Muscle of back (tissue), 11 donors: ENCODE results near the gene FRMD4A. TPM values are rescaled to one million over a fixed set of nuclear protein-coding genes. Genes with fewer than 3 reads are reported as not detected.
A peak's percentile ranks its signal among the peaks of the same experiment; 100 is the strongest.

Experiments
- DNase-seq, 3 donors: peaks; one replicate each; pipeline versions ENCODE4 v3.0.0 to v3.0.0-alpha.2; 2013
- polyA plus RNA-seq, 10 donors: library from polyadenylated mRNA; unstranded; fragments of 120-200 nt; gene quantifications; one replicate each; pipeline ENCODE4 v1.2.1, GENCODE V29; 2013; ENCODE audit not compliant: insufficient read length in 10 of 10

FRMD4A gene
- polyA plus RNA-seq, 10 donors, result 35.0 to 51.7 (median 38.3) TPM

GRCh38 chr10:14022052-14022451, 308.7 kb downstream of the FRMD4A start:
- DNase-seq, result no peak

- no peak for DNase-seq
Measured at GRCh38 chr10:14020037-14020664, 310.6 kb downstream of the FRMD4A start.

- DNase-seq, result peak; percentile 53 to 80 (median 60)
Measured at GRCh38 chr10:14017467-14017866, 313.3 kb downstream of the FRMD4A start.

DNA sequence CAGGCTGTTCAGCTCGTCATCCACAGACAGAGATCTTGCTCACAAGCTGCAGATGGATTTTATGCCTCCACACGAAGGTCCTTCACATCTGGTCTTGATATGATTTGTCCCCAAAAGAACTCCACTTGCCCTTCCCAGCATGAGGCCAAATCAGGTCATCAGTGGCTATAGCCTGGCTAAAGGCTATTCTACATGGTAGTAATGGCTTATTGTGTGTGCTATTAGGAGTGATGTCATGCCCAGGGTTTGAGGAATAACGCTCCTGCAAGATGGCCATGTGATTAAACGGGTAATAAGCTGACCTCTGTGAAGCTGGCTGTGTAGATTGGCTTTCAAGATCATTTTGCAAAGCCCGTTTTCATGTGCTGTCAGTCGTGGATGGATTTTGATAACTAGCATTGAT, 313.8 kb downstream of the FRMD4A start:
- DNase-seq, result peak in 1 of 3 donors; percentile 57

GRCh38 chr10:14016011-14016536, 314.6 kb downstream of the FRMD4A start:
- peak; percentile 46 to 84 (median 69) for DNase-seq

- no peak for DNase-seq
Measured at GRCh38 chr10:14014423-14014822, 316.3 kb downstream of the FRMD4A start.

GRCh38 chr10:14010769-14011574, 319.8 kb downstream of the FRMD4A start:
- peak in 1 of 3 donors; percentile 54 for DNase-seq

DNA sequence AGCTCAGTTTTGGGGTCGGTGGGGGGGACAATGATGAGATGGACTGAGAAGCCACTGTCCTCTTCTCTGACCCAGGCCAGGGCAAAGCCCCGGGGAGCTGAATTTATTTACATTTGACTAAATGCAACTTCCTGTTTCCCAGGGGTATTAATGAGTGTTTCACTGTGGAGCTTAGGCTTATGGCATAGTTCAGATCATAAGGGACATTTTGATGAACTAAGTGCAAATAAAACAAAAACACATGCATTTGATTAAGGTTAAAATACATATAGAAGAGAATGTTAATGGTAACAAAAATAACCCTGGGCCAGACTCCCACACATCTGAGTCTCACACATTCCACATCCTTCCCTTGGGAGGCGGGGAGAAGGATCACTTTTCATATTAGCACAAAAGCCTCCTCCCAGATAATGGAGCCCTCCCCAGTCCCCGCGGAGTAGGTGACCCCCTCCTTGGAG, 320.6 kb downstream of the FRMD4A start:
- DNase-seq, result peak in 2 of 3 donors; percentile 83 to 86

- peak; percentile 77 to 90 (median 81) for DNase-seq
Measured at GRCh38 chr10:14009371-14010100, 321.2 kb downstream of the FRMD4A start.

DNA sequence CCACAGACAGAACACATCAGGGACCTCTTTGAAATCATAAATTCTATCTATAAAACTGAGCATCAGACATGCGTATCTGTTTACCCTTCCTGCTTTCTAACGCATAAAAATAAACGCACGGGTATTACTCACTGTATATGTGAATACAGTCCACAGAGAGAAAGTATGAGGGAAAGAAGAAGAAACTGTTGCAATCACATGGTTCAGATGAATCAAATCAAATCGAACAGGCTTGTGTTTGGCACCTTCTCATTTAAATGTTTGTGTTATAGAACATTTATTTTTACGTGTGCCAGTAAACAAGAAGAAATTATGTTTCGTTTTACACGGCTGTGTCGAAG, 322.0 kb downstream of the FRMD4A start:
- DNase-seq, result peak in 1 of 3 donors; percentile 36

DNA sequence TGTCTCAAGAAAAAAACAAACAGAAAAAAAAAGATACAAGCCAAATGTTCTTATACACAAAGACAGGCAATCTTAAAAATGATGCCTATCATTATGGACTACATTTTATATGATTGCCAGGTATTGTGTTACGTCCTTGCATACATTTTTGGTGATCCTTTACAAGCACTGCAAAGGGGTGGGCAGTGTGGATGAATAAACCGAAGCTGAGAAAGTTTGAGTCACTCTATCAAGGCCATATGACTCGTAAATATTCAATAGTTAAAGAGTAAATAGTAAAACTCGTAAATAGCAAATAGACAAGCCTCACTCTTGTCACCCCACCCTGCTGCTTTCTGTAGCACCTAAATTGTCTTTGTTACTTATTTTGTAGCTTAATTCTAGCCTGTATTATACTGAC, 326.2 kb downstream of the FRMD4A start:
- no peak for DNase-seq

- DNase-seq, result peak in 1 of 3 donors; percentile 40
Measured at GRCh38 chr10:14003517-14004184, 327.1 kb downstream of the FRMD4A start.

DNA sequence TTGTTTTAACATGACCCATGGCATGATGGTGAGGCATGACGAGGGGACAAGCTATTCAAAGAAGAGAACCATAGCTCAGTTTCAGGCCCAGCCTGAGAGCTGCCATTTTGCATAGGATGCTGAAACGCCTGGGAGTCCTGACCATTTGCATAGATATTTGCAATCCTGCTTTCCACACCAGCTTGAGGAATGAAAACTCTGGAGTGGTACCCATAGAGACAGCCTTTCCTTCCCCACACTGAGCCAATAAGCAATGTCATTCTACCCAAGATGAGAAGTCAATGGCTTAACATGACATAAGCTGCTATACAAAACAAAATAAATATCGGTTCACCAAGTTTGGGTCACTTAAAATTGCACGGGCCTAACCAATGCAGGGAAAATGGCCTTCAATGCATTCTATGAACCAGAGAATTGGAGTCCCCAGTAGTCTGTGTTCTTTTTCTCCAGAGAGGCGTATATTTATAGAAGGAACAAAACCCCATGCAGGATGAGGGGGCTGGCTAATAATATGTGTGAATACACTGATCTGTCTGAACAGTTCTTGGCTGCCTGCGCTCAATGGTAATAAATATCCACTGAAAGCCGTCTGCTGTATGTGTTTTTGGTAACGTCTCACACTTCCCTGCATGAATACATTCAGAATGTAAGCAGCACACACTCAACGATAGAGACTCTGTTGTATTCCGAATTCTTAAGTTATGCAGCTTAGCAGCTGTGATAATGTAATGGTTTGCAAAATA, 329.3 kb downstream of the FRMD4A start:
- no peak for DNase-seq

- DNase-seq, result no peak
Measured at GRCh38 chr10:13998163-13998835, 332.4 kb downstream of the FRMD4A start.

- no peak for DNase-seq
Measured at GRCh38 chr10:13997650-13998049, 333.1 kb downstream of the FRMD4A start.

DNA sequence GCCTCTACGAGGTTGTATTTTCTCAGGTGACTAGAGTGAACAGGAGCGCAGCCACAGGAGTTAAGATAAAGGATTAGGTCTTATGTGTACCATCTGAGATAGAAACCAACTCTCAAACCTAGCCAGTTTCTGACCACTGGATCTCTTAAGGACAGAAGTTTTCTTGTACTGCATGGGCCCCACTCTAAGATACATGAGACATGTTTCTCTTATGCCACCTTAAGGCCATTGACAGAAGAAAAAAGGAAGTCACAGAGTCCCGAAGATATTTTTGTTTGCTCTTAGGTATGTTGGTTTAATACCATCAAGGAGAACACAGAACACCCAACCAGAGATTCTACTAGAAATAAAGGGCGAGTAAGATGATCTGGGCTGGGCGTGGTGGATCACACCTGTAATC, 335.8 kb downstream of the FRMD4A start:
- DNase-seq, result no peak

DNA sequence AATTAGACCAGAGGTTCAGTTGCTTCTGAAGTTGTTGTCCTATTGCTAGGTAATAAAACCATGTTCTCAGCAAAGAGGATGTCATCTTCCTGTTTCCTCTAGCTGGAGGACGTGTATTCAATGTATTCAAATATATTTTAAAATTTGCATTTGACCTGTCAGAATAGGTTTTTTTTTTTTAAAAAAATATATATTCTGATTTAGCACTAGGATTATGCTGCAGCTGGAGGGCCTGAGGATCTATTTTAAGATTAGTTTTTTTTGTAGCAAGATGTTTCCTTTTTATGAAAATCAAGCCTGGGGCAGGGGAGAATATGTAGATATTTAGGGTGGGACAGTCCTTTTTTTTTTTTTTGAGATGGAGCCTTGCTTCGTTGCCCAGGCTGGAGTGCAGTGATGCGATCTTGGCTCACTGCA, 337.0 kb downstream of the FRMD4A start:
- DNase-seq, result no peak

DNA sequence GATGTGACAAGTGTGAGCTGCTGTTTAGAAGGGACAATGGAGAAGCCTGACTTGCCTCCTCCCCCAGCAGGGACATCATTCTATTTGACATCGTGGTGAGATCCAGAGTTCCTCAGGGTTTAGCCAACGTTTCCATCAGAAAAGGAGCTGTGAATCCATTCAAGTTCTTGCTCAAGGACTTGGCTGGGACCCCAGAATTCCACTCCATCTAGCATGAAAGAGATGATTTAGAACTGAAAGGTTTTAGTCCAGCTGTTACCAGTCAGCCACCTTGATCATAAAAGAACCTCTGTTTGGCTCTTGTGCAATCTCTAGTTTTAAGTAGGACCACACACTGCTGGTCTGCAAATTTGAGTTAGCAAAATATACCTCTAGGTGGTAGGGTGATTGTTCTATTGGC, 337.6 kb downstream of the FRMD4A start:
- DNase-seq, result peak; percentile 50 to 67 (median 64)

DNA sequence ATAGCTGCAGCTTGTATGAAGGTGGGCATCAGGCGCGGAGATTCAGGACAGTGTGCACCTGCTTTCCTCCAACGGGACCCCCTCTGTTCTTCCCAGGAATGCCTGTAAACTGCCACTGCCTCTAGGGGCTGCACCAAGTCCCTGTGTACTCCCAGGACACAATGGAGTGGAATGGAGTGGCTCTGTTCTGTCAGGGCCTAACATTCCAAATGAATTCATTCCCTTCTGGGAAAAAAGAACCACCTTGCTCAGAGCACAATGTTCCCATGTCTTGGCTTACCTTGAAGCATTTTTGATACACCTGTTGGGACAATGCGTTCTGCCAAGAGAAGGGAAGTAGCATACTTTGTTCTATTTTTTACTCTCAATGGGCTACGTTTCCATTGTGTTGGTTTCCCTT, 339.4 kb downstream of the FRMD4A start:
- no peak for DNase-seq

DNA sequence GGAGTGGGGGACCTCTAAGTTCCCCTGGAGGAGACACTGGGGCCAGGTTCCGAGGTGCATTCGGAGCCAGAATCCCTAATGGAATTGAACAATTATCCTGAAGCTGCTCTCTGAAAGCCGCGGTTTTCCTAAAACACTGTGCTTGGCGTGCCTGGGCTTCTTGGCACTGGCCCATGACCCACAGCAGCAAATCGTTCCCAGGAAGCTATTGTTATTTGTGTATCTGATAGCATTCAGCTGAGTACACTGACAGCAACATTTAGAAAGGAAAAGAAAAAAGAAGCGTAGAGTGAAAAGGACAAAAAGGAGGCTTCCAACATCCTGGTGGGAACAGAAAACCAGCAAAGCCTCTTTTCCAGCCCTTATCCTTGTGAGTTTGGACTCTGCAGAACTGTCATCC, 339.8 kb downstream of the FRMD4A start:
- peak; percentile 61 to 91 (median 84) for DNase-seq
